Neural cell (in vitro differentiated cells): ENCODE results near the gene RELN. TPM values are rescaled to one million over a fixed set of nuclear protein-coding genes. Genes with fewer than 3 reads are reported as not detected.

Experiments
- H2AFZ ChIP-seq: fragments of 200-600, 300-800 bp; sonication (generic), shearing (Covaris generic); 2 replicates; pipeline ENCODE4 v1.6.0; 2014; ENCODE audit warnings: low read depth, mild to moderate bottlenecking, antibody characterized with exemption, low read length, moderate library complexity
- H3F3A ChIP-seq: fragments of 200-600 bp; shearing (Covaris generic); 2 replicates; pipeline ENCODE4 v1.6.1; 2016; ENCODE audit warnings: mild to moderate bottlenecking, moderate library complexity, mixed read lengths, antibody characterized with exemption, low read length; ENCODE audit not compliant: insufficient read depth, poor library complexity, severe bottlenecking
- H3K27ac ChIP-seq: fragments of 200-600, 300-800 bp; sonication (generic), shearing (Covaris generic); 2 replicates; pipeline ENCODE4 v1.5.1; 2014; ENCODE audit warnings: mild to moderate bottlenecking, low read length, moderate library complexity
- H3K27me3 ChIP-seq: fragments of 300-800, 200-600 bp; sonication (generic), shearing (Covaris generic); 2 replicates; pipeline ENCODE4 v1.6.0; 2014; ENCODE audit warnings: mild to moderate bottlenecking, low read depth, low read length, moderate library complexity; ENCODE audit not compliant: insufficient read depth
- H3K36me3 ChIP-seq: fragments of 300-800, 200-600 bp; sonication (generic), shearing (Covaris generic); 2 replicates; pipeline ENCODE4 v1.5.1; 2014; ENCODE audit warnings: mild to moderate bottlenecking, antibody characterized with exemption, low read length, moderate library complexity; ENCODE audit not compliant: insufficient read depth
- H3K4me2 ChIP-seq: fragments of 300-800, 200-600 bp; sonication (generic), shearing (Covaris generic); 2 replicates; pipeline ENCODE4 v1.6.0; 2014; ENCODE audit warnings: mild to moderate bottlenecking, low read length
- H3K4me3 ChIP-seq: fragments of 300-800, 200-600 bp; sonication (generic), shearing (Covaris generic); 2 replicates; pipeline ENCODE4 v1.5.1; 2014; ENCODE audit warnings: mild to moderate bottlenecking, low read length, moderate library complexity
- H3K79me2 ChIP-seq: fragments of 200-600 bp; shearing (Covaris generic); replicated peaks from 2 replicates; pipeline ENCODE4 v1.6.0; 2014; ENCODE audit warnings: mild to moderate bottlenecking, low read length, moderate library complexity; ENCODE audit not compliant: insufficient read depth
- H3K9ac ChIP-seq: fragments of 300-800, 200-600 bp; sonication (generic), shearing (Covaris generic); 2 replicates; pipeline ENCODE4 v1.6.1; 2016; ENCODE audit warnings: mild to moderate bottlenecking, low read length, mixed read lengths
- H3K9me2 ChIP-seq: fragments of 200-600 bp; shearing (Covaris generic); 2 replicates; pipeline ENCODE4 v1.6.1; 2016; ENCODE audit warnings: mild to moderate bottlenecking, low read length, mixed read lengths; ENCODE audit not compliant: insufficient read depth
- H3K9me3 ChIP-seq: fragments of 200-600, 300-800 bp; sonication (generic), shearing (Covaris generic); 2 replicates; pipeline ENCODE4 v1.6.1; 2016; ENCODE audit warnings: mild to moderate bottlenecking, mixed run types, low read length, moderate library complexity, mixed read lengths
- H4K20me1 ChIP-seq: fragments of 200-600 bp; shearing (Covaris generic); 2 replicates; pipeline ENCODE4 v1.6.1; 2016; ENCODE audit warnings: mild to moderate bottlenecking, mixed run types; ENCODE audit not compliant: insufficient read depth
- EP300 ChIP-seq: fragments of 450-650 bp; conservative IDR thresholded peaks from 2 replicates; pipeline ENCODE4 v1.6.1; 2014; ENCODE audit warnings: antibody characterized with exemption, mild to moderate bottlenecking, moderate library complexity; ENCODE audit not compliant: poor library complexity, severe bottlenecking
- EZH2 ChIP-seq: fragments of 200-600, 300-800 bp; shearing (Covaris generic), sonication (generic); IDR thresholded peaks from 2 replicates; pipeline ENCODE4 v1.6.1; 2014; ENCODE audit warnings: antibody characterized with exemption, low read length, borderline replicate concordance, mild to moderate bottlenecking; ENCODE audit not compliant: insufficient read depth, poor library complexity, severe bottlenecking
- MXI1 ChIP-seq: fragments of 450-650 bp; conservative IDR thresholded peaks from 2 replicates; pipeline ENCODE4 v1.6.1; 2014; ENCODE audit warnings: antibody characterized with exemption, mild to moderate bottlenecking; ENCODE audit not compliant: poor library complexity, severe bottlenecking
- POLR2AphosphoS5 ChIP-seq: IDR thresholded peaks from 2 replicates; pipeline ENCODE4 v1.6.1; 2012
- RAD21 ChIP-seq: fragments of 450-650 bp; conservative IDR thresholded peaks from 2 replicates; pipeline ENCODE4 v1.6.1; 2014; ENCODE audit warnings: antibody characterized with exemption, mild to moderate bottlenecking, moderate library complexity
- SMC3 ChIP-seq: fragments of 450-650 bp; conservative IDR thresholded peaks from 2 replicates; pipeline ENCODE4 v1.6.1; 2014; ENCODE audit warnings: antibody characterized with exemption, mild to moderate bottlenecking, moderate library complexity; ENCODE audit not compliant: poor library complexity
- TAF1 ChIP-seq: IDR thresholded peaks from 2 replicates; pipeline ENCODE4 v1.6.1; 2012; ENCODE audit warnings: low read depth
- polyA plus RNA-seq: library from polyadenylated mRNA; depleted of rRNA; stranded (reverse); fragments of >200 nt; gene quantifications from 2 replicates; pipeline ENCODE4 v1.2.3, GENCODE V29; 2014
- TF ChIP-seq, protein P1 (sequence below): IDR thresholded peaks from 2 replicates; pipeline ENCODE4 v1.6.1; 2012; ENCODE audit warnings: borderline replicate concordance
- TF ChIP-seq, protein P2 (sequence below): fragments of 450-650 bp; IDR thresholded peaks from 2 replicates; pipeline ENCODE4 v1.5.1; 2014; ENCODE audit warnings: antibody characterized with exemption, mild to moderate bottlenecking, moderate library complexity; ENCODE audit not compliant: poor library complexity, severe bottlenecking

RELN gene
- polyA plus RNA-seq, 1 donor from 2014 or later, result 178 TPM

DNA sequence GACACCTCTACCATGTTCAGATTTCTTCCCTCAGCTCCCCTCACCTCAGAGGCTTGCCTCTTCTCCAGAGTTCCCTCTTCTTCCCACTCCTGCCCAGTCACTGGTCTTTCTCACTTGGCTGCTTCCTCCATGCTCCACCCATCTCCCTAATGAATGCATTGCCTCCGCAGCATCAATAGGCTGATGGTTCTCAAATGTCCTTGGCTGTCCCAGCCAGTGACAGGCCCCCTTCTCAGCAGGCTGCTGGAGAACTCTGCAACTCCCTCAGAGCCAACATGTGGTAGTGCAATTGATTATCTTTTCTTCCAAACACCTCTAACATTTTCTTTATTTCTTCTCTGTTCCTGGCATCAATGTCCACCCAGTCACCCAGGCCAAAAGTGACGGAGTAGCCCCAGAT lies 218.2 kb downstream of the RELN start:
- H3K4me3 ChIP-seq, result no peak overlapping the region
- no peaks in the 10 kb centered on the region for H3K36me3 ChIP-seq
- no peaks in the 10 kb centered on the region for H3K27me3 ChIP-seq
- H3K27ac ChIP-seq, result no peak overlapping the region
- no peaks in the 10 kb centered on the region for H4K20me1 ChIP-seq
- H3K9ac ChIP-seq, result no peak overlapping the region
- no peaks in the 10 kb centered on the region for H3K79me2 ChIP-seq
- TF ChIP-seq SMC3, result no peak
- TF ChIP-seq POLR2AphosphoS5, result no peak
- no peak overlapping the region for H3K4me2 ChIP-seq
- no peaks in the 10 kb centered on the region for H3K9me3 ChIP-seq
- H2AFZ ChIP-seq, result no peak overlapping the region
- no peaks in the 10 kb centered on the region for H3F3A ChIP-seq
- no peaks in the 10 kb centered on the region for H3K9me2 ChIP-seq

- H3K27ac ChIP-seq, result no peak overlapping the region
- no peaks in the 10 kb centered on the region for H4K20me1 ChIP-seq
- H3K9ac ChIP-seq, result no peak overlapping the region
- no peaks in the 10 kb centered on the region for H3K79me2 ChIP-seq
- no peak overlapping the region for H3K4me3 ChIP-seq
- no peaks in the 10 kb centered on the region for H3F3A ChIP-seq
- TF ChIP-seq, protein P1, sequence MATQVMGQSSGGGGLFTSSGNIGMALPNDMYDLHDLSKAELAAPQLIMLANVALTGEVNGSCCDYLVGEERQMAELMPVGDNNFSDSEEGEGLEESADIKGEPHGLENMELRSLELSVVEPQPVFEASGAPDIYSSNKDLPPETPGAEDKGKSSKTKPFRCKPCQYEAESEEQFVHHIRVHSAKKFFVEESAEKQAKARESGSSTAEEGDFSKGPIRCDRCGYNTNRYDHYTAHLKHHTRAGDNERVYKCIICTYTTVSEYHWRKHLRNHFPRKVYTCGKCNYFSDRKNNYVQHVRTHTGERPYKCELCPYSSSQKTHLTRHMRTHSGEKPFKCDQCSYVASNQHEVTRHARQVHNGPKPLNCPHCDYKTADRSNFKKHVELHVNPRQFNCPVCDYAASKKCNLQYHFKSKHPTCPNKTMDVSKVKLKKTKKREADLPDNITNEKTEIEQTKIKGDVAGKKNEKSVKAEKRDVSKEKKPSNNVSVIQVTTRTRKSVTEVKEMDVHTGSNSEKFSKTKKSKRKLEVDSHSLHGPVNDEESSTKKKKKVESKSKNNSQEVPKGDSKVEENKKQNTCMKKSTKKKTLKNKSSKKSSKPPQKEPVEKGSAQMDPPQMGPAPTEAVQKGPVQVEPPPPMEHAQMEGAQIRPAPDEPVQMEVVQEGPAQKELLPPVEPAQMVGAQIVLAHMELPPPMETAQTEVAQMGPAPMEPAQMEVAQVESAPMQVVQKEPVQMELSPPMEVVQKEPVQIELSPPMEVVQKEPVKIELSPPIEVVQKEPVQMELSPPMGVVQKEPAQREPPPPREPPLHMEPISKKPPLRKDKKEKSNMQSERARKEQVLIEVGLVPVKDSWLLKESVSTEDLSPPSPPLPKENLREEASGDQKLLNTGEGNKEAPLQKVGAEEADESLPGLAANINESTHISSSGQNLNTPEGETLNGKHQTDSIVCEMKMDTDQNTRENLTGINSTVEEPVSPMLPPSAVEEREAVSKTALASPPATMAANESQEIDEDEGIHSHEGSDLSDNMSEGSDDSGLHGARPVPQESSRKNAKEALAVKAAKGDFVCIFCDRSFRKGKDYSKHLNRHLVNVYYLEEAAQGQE, result no peak
- TF ChIP-seq, protein P2, sequence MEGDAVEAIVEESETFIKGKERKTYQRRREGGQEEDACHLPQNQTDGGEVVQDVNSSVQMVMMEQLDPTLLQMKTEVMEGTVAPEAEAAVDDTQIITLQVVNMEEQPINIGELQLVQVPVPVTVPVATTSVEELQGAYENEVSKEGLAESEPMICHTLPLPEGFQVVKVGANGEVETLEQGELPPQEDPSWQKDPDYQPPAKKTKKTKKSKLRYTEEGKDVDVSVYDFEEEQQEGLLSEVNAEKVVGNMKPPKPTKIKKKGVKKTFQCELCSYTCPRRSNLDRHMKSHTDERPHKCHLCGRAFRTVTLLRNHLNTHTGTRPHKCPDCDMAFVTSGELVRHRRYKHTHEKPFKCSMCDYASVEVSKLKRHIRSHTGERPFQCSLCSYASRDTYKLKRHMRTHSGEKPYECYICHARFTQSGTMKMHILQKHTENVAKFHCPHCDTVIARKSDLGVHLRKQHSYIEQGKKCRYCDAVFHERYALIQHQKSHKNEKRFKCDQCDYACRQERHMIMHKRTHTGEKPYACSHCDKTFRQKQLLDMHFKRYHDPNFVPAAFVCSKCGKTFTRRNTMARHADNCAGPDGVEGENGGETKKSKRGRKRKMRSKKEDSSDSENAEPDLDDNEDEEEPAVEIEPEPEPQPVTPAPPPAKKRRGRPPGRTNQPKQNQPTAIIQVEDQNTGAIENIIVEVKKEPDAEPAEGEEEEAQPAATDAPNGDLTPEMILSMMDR, result no peak
- TF ChIP-seq EZH2 (no peak), POLR2AphosphoS5 (no peak), RAD21 (no peak), EP300 (no peak), SMC3 (no peak), TAF1 (no peak), MXI1 (no peak)
- no peak overlapping the region for H3K4me2 ChIP-seq
- H3K36me3 ChIP-seq, result no peaks in the 10 kb centered on the region
- H3K9me2 ChIP-seq, result no peaks in the 10 kb centered on the region
- H3K9me3 ChIP-seq, result no peaks in the 10 kb centered on the region
- no peak overlapping the region for H2AFZ ChIP-seq
- H3K27me3 ChIP-seq, result no peaks in the 10 kb centered on the region
Observed at GRCh38 chr7:103766660-103767059, 222.8 kb downstream of the RELN start.

DNA sequence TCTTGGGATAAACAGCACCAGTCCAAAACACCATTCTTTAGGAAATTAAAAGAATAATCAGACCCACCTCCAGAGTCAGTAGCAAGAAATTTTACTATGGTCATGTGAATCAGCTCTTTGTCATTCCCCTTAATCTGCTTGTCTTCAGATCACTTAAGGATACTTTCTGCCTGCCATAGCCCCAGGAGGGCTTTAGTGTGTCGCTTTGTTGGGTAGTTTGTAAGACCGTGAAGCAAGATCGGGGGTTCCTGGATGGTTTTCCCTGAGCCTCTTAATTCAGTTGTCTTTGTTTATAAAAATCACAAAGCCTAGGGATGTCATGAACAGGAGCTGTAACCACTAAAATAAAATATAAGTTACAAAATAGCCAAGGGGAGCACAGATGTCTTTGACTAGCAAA lies 223.6 kb downstream of the RELN start:
- no peak overlapping the region for H3K4me2 ChIP-seq
- H3K27me3 ChIP-seq, result no peaks in the 10 kb centered on the region
- H3K9me3 ChIP-seq, result no peaks in the 10 kb centered on the region
- no peaks in the 10 kb centered on the region for H3K79me2 ChIP-seq
- H4K20me1 ChIP-seq, result no peaks in the 10 kb centered on the region
- no peaks in the 10 kb centered on the region for H3K9me2 ChIP-seq
- H3K27ac ChIP-seq, result no peak overlapping the region
- no peaks in the 10 kb centered on the region for H3K36me3 ChIP-seq
- H3K4me3 ChIP-seq, result no peak overlapping the region
- no peak overlapping the region for H3K9ac ChIP-seq
- TF ChIP-seq RAD21 (no peak), SMC3 (no peak), MXI1 (no peak), EP300 (no peak), EZH2 (no peak)
- TF ChIP-seq, protein P1, result no peak
- TF ChIP-seq, protein P2, result no peak
- no peak overlapping the region for H2AFZ ChIP-seq
- no peaks in the 10 kb centered on the region for H3F3A ChIP-seq
